ENCODE results near the gene MTUS2.
"Not testable (repeated sequence)": the region's sequence is repeated elsewhere in the genome, so short reads cannot be mapped to it uniquely, and the experiment has no call there.

MTUS2 gene

DNA sequence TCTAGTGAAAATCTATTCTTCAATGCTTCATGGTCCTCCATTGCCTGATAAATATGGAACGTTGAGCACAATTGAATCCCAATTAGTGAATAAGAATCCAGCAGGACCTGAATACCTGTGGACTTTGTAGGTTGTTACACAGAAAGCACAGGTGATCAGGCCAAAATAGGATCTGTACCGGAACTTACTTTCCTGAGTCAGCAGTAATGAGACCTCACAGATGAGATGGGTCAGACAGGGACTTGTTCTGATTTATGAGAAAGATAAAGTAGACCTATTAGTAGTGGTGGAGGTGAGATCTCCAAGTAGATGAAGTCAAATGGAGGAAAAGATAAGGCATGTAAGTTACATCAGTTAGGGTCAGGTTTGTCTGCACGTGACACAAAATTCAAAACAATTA is 351.1 kb downstream of the MTUS2 start:
- DNase-seq (ENCODE audit: insufficient read length, low spot score) (no peak), FAIRE-seq (no peak)
- TF ChIP-seq POLR2A (IDR thresholded peaks at IDR 0.05; ENCODE audit: low read depth, low read length) = no peak

- FAIRE-seq (no peak), DNase-seq (ENCODE audit: insufficient read length, low spot score) (no peak)
- TF ChIP-seq POLR2A (IDR thresholded peaks at IDR 0.05; ENCODE audit: low read depth, low read length) = no peak
Observed at GRCh38 chr13:29174093-29174492, 354.0 kb downstream of the MTUS2 start.

DNA sequence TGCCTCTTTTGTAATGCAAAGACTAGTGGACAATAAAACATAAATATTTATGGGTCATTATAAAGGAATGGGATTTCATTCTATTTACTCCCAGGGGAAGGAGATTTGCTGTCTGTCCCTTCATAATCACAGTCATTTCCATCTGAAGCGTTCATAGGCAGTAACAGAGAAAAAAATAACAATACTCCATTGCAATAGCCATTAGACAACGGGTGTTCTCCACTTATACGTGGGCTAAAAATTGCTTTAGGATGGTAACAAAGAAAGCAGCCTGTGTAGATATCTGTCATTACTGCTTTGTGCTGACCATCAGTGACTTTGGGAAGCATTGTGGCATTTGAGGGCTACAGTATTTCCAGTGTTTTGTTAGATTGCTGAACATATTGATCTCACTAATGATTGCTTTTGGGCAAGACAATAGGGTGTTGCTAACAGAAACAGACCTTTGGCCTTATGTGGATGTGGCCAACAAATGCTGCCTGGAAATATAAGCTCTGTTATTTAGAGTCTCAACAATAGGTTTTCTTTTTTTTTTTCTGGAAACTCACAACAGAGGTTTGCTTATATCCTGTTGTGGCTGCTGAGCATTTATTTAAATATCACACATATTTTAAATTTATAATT is 355.2 kb downstream of the MTUS2 start:
- DNase-seq (ENCODE audit: insufficient read length, low spot score) (no peak), FAIRE-seq (no peak)
- no peak for TF ChIP-seq POLR2A (IDR thresholded peaks at IDR 0.05; ENCODE audit: low read depth, low read length)

- TF ChIP-seq POLR2A (IDR thresholded peaks at IDR 0.05; ENCODE audit: low read depth, low read length) = no peak
- DNase-seq (ENCODE audit: insufficient read length, low spot score) (no peak), FAIRE-seq (no peak)
Observed at GRCh38 chr13:29180055-29180454, 359.9 kb downstream of the MTUS2 start.

DNA sequence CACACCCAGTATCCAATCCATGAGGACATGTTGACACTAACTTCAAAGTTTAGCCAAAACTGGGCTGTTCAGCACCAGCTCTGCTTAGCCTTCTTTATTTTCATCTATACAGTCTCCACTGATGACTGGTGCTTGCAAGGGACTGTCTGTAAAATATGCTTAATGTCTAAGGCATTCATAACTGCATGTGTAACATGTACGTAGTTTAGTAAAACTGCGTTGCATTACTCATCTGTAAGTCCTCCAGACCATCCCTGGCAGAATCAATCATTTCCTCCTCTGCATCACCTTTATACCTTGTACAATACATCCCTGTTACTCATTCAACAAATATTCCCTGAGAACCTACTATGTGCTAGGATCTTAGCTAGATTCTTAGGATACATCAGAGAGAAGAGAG is 362.1 kb downstream of the MTUS2 start:
- no peak for TF ChIP-seq POLR2A (IDR thresholded peaks at IDR 0.05; ENCODE audit: low read depth, low read length)
- DNase-seq (ENCODE audit: insufficient read length, low spot score) (no peak), FAIRE-seq (no peak)

DNA sequence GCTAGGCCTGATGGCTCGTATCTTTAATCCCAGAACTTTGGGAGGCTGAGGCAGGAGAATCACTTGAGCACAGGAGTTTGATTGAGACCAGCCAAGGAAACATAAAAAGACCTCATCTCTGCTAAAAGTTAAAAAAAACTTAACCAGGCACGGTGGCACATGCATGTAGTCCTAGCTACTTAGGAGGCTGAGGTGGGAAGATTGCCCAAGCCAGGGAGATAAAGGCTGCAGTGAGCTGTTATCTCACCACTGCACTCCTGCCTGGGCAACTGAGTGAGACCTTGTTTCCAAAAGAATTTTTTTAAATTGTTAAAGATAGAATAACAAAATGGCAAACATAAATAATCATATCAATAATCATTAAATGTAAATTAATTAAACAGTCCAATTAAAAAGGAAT is 365.8 kb downstream of the MTUS2 start:
- TF ChIP-seq POLR2A (IDR thresholded peaks at IDR 0.05; ENCODE audit: low read depth, low read length) = no peak
- FAIRE-seq (no peak), DNase-seq (ENCODE audit: insufficient read length, low spot score) (no peak)

- DNase-seq (ENCODE audit: insufficient read length, low spot score) (no peak), FAIRE-seq (no peak)
- TF ChIP-seq POLR2A (IDR thresholded peaks at IDR 0.05; ENCODE audit: low read depth, low read length) = no peak
Observed at GRCh38 chr13:29187584-29187983, 367.4 kb downstream of the MTUS2 start.

- TF ChIP-seq POLR2A (IDR thresholded peaks at IDR 0.05; ENCODE audit: low read depth, low read length) = no peak
- DNase-seq (ENCODE audit: insufficient read length, low spot score) = no peak
- no peak for FAIRE-seq
Observed at GRCh38 chr13:29190298-29190697, 370.2 kb downstream of the MTUS2 start.

DNA sequence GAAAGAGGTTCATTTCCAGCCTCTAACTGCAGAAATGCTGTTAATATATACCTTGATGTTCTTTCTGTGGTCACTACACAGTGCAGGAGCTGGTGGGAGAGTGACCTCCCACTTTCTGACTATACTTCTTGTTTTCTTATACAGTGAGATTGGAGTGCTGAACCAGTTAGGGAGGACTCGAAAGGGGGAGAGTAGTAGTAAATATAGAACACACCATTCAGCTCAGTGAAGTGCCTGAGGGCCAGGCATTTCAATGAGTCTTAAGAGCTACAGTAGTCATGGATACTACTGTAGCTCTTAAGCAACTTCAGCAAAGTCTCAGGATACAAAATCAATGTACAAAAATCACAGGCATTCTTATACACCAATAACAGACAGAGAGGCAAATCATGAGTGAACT is 372.9 kb downstream of the MTUS2 start:
- FAIRE-seq = no peak
- DNase-seq (ENCODE audit: insufficient read length, low spot score) = no peak
- no peak for TF ChIP-seq POLR2A (IDR thresholded peaks at IDR 0.05; ENCODE audit: low read depth, low read length)

DNA sequence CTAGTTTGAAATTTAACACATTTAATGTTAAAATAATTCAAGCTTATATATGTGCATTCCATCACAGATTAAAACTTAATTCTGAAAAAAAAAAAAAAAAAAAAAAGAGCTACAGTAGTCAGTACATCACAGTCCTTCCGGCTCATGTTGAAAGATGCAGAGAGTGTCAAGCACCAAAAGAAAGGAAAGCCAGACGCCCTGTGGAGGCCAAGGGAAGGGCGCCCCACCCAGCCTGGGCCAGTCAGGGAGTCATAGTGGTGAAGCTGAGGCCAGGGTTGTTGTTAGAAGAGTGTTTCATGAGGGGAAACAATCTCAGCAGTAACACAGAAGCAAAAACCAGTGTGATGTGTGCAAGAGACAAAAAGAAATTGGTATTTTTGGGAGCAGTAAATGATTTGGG is 375.3 kb downstream of the MTUS2 start:
- no peak for TF ChIP-seq POLR2A (IDR thresholded peaks at IDR 0.05; ENCODE audit: low read depth, low read length)
- DNase-seq (ENCODE audit: insufficient read length, low spot score) = no peak
- FAIRE-seq = no peak

DNA sequence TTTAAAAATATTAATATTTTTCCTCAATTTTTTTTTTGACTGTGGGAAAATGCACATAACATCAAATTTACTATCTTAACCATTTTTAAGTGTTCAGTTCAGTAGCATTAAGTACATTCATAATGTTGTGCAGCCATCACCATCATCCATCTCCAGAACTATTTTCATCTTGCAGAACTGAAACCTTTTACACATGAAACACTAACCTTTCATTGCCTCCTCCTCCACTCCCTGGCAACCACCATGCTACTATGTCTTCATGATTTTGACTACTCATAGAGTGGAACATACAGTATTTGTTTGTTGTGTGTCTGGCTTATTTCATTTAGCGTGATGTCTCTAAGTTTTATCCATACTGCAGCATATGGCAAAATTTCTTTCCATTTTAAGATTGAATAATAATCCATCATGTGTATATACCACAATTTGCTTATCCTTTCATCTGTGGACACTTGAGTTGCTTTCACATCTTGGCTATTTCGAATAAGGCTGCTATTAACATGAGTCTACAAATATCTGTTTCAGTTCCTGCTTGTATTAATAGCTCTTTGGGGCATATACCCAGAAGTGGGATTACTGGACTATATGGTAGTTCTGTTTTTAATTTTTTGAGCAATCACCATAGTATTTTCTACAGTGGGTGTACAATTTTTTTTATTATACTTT is 376.4 kb downstream of the MTUS2 start:
- TF ChIP-seq POLR2A (IDR thresholded peaks at IDR 0.05; ENCODE audit: low read depth, low read length) = no peak
- no peak for FAIRE-seq
- DNase-seq (ENCODE audit: insufficient read length, low spot score) = no peak

DNA sequence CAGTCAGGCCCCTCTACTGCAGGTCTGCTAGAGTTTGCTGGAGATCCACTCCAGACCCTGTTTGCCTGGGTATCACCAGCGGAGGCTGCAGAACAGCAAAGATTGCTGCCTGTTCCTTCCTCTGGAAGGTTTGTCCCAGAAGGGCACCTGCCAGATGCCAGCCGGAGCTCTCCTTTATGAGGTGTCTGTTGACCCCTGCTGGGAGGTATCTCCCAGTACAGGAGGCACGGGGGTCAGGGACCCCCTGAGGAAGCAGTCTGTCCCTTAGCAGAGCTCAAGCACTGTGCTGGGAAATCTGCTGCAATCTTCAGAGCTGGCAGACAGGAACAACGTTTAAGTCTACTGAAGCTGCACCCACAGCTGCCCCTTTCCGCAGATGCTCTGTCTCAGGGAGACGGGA is 382.6 kb downstream of the MTUS2 start:
- not testable (repeated sequence) for FAIRE-seq; DNase-seq (ENCODE audit: insufficient read length, low spot score)

DNA sequence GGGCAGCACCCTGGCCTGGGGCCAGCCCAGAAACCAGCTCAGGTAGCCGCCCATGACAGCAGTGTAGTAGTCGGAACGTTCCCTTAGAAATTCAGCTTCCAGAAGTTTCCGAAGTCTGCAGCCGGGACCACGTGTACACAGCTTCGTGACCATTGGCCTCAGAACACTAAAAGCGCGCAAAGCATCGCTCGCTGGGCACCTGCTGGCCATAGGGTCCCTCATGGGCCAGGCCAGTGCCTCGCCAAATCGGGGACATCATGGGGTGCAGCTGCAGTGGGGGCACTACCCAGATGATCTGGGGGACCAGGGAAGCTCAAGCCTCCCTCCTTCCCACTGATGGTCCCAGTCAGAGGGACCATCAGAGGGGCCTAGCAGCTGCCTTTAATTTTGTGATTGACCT is 384.5 kb downstream of the MTUS2 start:
- no peak for TF ChIP-seq POLR2A (IDR thresholded peaks at IDR 0.05; ENCODE audit: low read depth, low read length)
- FAIRE-seq (no peak), DNase-seq (ENCODE audit: insufficient read length, low spot score) (no peak)

DNA sequence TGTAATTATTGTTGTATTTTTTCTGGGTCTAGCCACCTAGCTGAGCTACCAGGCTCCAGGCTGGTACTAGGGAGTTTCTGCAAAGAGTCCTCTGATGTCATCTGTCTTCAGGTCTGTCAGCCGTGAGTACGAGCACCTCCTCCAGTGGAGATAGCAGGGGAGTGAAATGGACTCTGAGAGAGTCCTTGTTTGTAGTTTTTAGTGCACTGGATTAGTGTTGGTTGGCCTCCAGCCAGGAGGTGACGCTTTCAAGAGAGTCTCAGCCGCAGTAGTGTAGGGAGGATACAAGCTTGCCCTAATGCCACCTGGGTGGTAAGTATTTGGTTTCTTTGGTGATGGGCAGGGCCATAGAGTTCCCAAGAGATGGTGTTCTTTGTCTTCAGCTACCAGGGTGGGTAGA is 390.5 kb downstream of the MTUS2 start:
- no peak for FAIRE-seq
- TF ChIP-seq POLR2A (IDR thresholded peaks at IDR 0.05; ENCODE audit: low read depth, low read length) = no peak

DNA sequence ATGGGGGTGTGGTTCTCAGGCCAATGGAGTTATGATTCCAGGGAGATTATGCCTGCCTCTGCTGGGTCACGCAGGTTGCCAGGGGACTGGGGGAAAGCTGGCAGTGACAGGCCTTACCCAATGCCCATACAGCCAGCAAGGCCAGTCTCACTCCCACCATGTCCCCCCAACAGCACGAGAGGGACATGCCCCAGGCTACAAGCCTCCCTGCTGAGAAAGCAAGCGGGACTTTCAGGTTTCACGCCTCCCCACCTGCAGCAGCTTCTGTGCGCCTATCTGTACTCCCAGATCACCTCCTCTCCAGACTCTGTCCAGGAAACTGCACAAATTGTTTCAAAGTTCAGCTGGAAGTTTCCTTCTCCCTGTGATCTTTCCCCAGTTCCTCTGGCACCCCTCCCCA is 391.0 kb downstream of the MTUS2 start:
- not testable (repeated sequence) for FAIRE-seq; DNase-seq (ENCODE audit: insufficient read length, low spot score)

More for the DNA sequence above, 390.5 kb downstream of the MTUS2 start:
- DNase-seq (ENCODE audit: insufficient read length, low spot score) = no peak
